Sigmoid colon (tissue), 4 donors: ENCODE results near the gene EXOC7.

Source experiments
- CTCF ChIP-seq, 4 experiments: fragments of 450-650 bp in 3 of 4; fragments of 200-600 bp in 1 of 4; IDR thresholded peaks; one replicate each; pipeline ENCODE4 v1.5.1; 2016 to 2019; ENCODE audit warnings: antibody characterized with exemption in 4 of 4, mild to moderate bottlenecking in 3 of 4, moderate library complexity in 2 of 4
- EP300 ChIP-seq, 4 donors: sonication (generic); formaldehyde crosslinking; IDR thresholded peaks; one replicate each; pipeline ENCODE4 v1.6.1; 2017; ENCODE audit warnings: antibody characterized with exemption in 4 of 4
- POLR2A ChIP-seq, 2 donors: fragments of 450-650 bp; IDR thresholded peaks; one replicate each; pipeline ENCODE4 v1.6.1; 2016; ENCODE audit warnings: antibody characterized with exemption in 2 of 2, mild to moderate bottlenecking in 2 of 2, moderate library complexity in 2 of 2
- POLR2AphosphoS5 ChIP-seq, 4 donors: sonication (generic); formaldehyde crosslinking; IDR thresholded peaks; one replicate each; pipeline ENCODE4 v1.6.1; 2017; ENCODE audit warnings: antibody characterized with exemption in 4 of 4

GRCh38 chr17:76137001-76137350 is 33.4 kb upstream of the EXOC7 start:
- no peak for TF ChIP-seq CTCF (IDR thresholded peaks at IDR 0.05)
- no peak for TF ChIP-seq POLR2A (IDR thresholded peaks at IDR 0.05)
- TF ChIP-seq EP300 (IDR thresholded peaks at IDR 0.05): no peak
- no peak for TF ChIP-seq POLR2AphosphoS5 (IDR thresholded peaks at IDR 0.05)
